ENCODE data around the gene AOX1.
"Not testable (repeated sequence)": the region's sequence is repeated elsewhere in the genome, so short reads cannot be mapped to it uniquely, and the experiment has no call there.

AOX1 gene

DNA sequence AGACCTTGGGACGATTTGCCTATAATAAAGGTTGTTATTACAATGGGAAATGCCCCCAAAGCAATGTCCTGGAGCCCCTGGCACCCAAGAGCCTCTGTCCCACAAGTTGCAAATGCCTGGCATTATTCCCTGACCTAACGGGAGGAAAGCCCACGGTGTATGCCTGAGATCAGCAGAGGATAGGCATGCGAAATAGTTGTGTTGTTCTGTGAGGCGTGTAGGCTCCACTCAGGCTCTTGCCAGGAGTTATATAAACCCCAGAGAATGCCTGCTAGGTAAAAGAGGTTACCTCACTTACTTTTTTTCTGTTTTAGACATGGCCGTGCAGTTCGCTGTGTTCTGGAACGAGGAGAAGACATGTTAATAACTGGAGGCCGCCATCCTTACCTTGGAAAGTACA is 52.1 kb downstream of the AOX1 start:
- Histone ChIP-seq H3K4me2 (ENCODE audit: low read length) (no peak overlapping the region), H3K27me3 (ENCODE audit: insufficient read depth, low read length) (no peaks in the 10 kb centered on the region), H3K79me2 (ENCODE audit: insufficient read depth, low read length) (no peaks in the 10 kb centered on the region), H3K4me1 (ENCODE audit: insufficient read depth, low read length, severe bottlenecking) (no peaks in the 10 kb centered on the region), H3K4me3 (ENCODE audit: low read depth, low read length, poor library complexity, severe bottlenecking) (no peak overlapping the region), H3K36me3 (ENCODE audit: insufficient read depth, low read length) (peaks cover 57% of the 10 kb centered on the region), H3K27ac (ENCODE audit: low read depth, low read length, poor library complexity, severe bottlenecking) (no peak overlapping the region), H4K20me1 (ENCODE audit: insufficient read depth, low read length) (no peaks in the 10 kb centered on the region), H3K9me3 (ENCODE audit: low read length) (no peaks in the 10 kb centered on the region), H3K9me2 (ENCODE audit: low read depth, low read length) (no peaks in the 10 kb centered on the region), H3K9ac (ENCODE audit: low read length) (no peak overlapping the region), H3F3A (ENCODE audit: insufficient read depth, low read length) (no peaks in the 10 kb centered on the region), H2AFZ (ENCODE audit: low read length) (no peak overlapping the region)
- TF ChIP-seq, protein P1, sequence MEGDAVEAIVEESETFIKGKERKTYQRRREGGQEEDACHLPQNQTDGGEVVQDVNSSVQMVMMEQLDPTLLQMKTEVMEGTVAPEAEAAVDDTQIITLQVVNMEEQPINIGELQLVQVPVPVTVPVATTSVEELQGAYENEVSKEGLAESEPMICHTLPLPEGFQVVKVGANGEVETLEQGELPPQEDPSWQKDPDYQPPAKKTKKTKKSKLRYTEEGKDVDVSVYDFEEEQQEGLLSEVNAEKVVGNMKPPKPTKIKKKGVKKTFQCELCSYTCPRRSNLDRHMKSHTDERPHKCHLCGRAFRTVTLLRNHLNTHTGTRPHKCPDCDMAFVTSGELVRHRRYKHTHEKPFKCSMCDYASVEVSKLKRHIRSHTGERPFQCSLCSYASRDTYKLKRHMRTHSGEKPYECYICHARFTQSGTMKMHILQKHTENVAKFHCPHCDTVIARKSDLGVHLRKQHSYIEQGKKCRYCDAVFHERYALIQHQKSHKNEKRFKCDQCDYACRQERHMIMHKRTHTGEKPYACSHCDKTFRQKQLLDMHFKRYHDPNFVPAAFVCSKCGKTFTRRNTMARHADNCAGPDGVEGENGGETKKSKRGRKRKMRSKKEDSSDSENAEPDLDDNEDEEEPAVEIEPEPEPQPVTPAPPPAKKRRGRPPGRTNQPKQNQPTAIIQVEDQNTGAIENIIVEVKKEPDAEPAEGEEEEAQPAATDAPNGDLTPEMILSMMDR (IDR thresholded peaks at IDR 0.05; ENCODE audit: low read length), result no peak
- TF ChIP-seq EZH2 (IDR thresholded peaks at IDR 0.05; ENCODE audit: borderline replicate concordance, low read length), result no peak

DNA sequence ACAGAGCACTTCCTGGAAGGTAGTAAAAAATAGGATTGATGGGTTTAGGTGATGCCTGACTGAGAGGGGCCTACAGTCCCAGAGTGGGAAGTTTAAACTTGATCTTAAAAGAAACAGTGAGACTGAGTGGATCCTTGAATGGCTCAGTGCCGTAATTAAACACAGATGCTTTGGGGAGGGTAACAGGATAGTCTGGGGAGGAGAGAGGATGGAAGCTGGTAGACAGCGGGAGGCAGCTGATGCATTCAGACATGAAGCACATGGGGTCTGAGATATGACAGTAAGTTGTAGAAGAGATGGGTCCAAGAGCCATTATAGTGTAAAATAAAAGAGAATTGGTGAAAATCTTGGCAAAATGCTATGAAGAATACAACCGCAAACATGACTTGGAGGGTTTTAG is 54.4 kb downstream of the AOX1 start:
- H3K27me3 ChIP-seq (ENCODE audit: insufficient read depth, low read length), result no peaks in the 10 kb centered on the region
- no peak overlapping the region for H3K4me3 ChIP-seq (ENCODE audit: low read depth, low read length, poor library complexity, severe bottlenecking)
- no peaks in the 10 kb centered on the region for H3F3A ChIP-seq (ENCODE audit: insufficient read depth, low read length)
- H3K9me2 ChIP-seq (ENCODE audit: low read depth, low read length), result no peaks in the 10 kb centered on the region
- no peaks in the 10 kb centered on the region for H3K9me3 ChIP-seq (ENCODE audit: low read length)
- H3K27ac ChIP-seq (ENCODE audit: low read depth, low read length, poor library complexity, severe bottlenecking), result no peak overlapping the region
- peaks cover 63% of the 10 kb centered on the region for H3K36me3 ChIP-seq (ENCODE audit: insufficient read depth, low read length)
- H2AFZ ChIP-seq (ENCODE audit: low read length), result no peak overlapping the region
- no peak overlapping the region for H3K9ac ChIP-seq (ENCODE audit: low read length)
- TF ChIP-seq, protein P1 (IDR thresholded peaks at IDR 0.05; ENCODE audit: low read length), result no peak
- no peak for TF ChIP-seq EZH2 (IDR thresholded peaks at IDR 0.05; ENCODE audit: borderline replicate concordance, low read length)
- H3K79me2 ChIP-seq (ENCODE audit: insufficient read depth, low read length), result no peaks in the 10 kb centered on the region
- no peaks in the 10 kb centered on the region for H4K20me1 ChIP-seq (ENCODE audit: insufficient read depth, low read length)
- H3K4me1 ChIP-seq (ENCODE audit: insufficient read depth, low read length, severe bottlenecking), result no peaks in the 10 kb centered on the region
- no peak overlapping the region for H3K4me2 ChIP-seq (ENCODE audit: low read length)

DNA sequence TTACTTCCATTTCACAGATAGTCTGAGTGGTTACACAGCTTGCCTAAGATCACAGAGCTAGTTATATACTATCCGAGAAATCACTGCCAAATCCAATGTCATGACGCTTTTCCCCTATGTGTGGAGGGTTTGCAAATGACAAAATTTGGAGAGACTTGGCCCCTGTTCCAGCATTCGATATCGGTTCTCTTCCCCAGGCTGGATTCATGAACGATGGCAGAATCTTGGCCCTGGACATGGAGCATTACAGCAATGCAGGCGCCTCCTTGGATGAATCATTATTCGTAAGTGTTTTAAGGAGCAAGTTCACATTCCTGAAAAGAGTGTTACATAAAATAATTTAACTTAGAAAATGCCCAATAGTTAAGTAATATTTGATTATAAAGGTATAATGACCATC is 55.1 kb downstream of the AOX1 start:
- no peaks in the 10 kb centered on the region for H3K4me1 ChIP-seq (ENCODE audit: insufficient read depth, low read length, severe bottlenecking)
- H3K9me2 ChIP-seq (ENCODE audit: low read depth, low read length), result no peaks in the 10 kb centered on the region
- H3K27me3 ChIP-seq (ENCODE audit: insufficient read depth, low read length), result no peaks in the 10 kb centered on the region
- H3K9me3 ChIP-seq (ENCODE audit: low read length), result no peaks in the 10 kb centered on the region
- H3K79me2 ChIP-seq (ENCODE audit: insufficient read depth, low read length), result no peaks in the 10 kb centered on the region
- no peak overlapping the region for H3K4me3 ChIP-seq (ENCODE audit: low read depth, low read length, poor library complexity, severe bottlenecking)
- no peak overlapping the region for H3K9ac ChIP-seq (ENCODE audit: low read length)
- peaks cover 60% of the 10 kb centered on the region for H3K36me3 ChIP-seq (ENCODE audit: insufficient read depth, low read length)
- H3K4me2 ChIP-seq (ENCODE audit: low read length), result no peak overlapping the region
- TF ChIP-seq, protein P1 (IDR thresholded peaks at IDR 0.05; ENCODE audit: low read length), result no peak
- no peak for TF ChIP-seq EZH2 (IDR thresholded peaks at IDR 0.05; ENCODE audit: borderline replicate concordance, low read length)
- H4K20me1 ChIP-seq (ENCODE audit: insufficient read depth, low read length), result no peaks in the 10 kb centered on the region
- H3F3A ChIP-seq (ENCODE audit: insufficient read depth, low read length), result no peaks in the 10 kb centered on the region
- no peak overlapping the region for H2AFZ ChIP-seq (ENCODE audit: low read length)
- no peak overlapping the region for H3K27ac ChIP-seq (ENCODE audit: low read depth, low read length, poor library complexity, severe bottlenecking)

DNA sequence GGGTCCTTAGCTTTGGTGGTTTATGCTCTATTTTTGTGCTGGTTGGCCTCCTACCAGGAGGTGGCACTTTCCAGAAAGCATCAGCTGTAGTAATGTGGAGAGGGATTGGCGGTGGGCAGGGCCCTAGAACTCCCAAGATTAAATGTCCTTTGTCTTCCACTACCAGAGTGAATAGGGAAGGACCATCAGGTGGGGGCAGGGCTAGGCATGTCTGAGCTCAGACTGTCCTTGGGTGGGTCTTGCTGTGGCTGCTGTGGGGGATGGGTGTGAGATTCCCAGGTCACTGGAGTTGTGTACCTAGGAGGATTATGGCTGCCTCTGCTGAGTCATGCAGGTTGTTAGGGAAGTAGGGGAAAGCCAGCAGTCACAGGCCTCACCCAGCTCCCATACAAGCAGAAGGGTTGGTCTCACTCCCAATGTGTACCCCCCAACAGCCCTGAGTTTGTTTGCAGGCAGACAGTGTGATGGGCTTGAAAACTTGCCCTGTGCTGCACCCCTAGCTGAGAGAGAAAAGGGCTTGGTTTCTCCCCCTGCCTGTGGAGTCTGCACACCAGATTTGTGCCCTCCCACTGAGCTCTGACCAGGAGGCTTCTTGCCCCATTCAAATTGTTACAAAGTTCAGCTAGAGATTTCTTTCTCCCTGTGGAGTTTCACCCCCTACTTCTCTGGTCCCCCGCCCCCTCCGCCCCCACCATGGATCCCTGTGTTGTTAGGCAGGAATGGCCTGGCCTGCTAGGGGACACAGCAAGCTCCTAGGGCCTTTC is 62.9 kb downstream of the AOX1 start:
- not testable (repeated sequence) for H3K4me2 ChIP-seq (ENCODE audit: low read length); H2AFZ ChIP-seq (ENCODE audit: low read length)

More for the DNA sequence above, 62.9 kb downstream of the AOX1 start:
- not testable (repeated sequence) for H3F3A ChIP-seq (ENCODE audit: insufficient read depth, low read length); H3K9me2 ChIP-seq (ENCODE audit: low read depth, low read length); H4K20me1 ChIP-seq (ENCODE audit: insufficient read depth, low read length); H3K79me2 ChIP-seq (ENCODE audit: insufficient read depth, low read length); H3K27me3 ChIP-seq (ENCODE audit: insufficient read depth, low read length); H3K4me1 ChIP-seq (ENCODE audit: insufficient read depth, low read length, severe bottlenecking); H3K27ac ChIP-seq (ENCODE audit: low read depth, low read length, poor library complexity, severe bottlenecking); H3K4me3 ChIP-seq (ENCODE audit: low read depth, low read length, poor library complexity, severe bottlenecking); H3K9me3 ChIP-seq (ENCODE audit: low read length); H3K9ac ChIP-seq (ENCODE audit: low read length)
- peaks cover 80% of the 10 kb centered on the region for H3K36me3 ChIP-seq (ENCODE audit: insufficient read depth, low read length)

Measured in OCI-LY1 (cell line).